GM10266 (cell line): ENCODE measurements around the gene MICAL3.

ENCODE experiments used
- DNase-seq: peaks from one replicate; pipeline ENCODE4 v3.0.0; 2012; ENCODE audit errors: extremely low spot score
- TF ChIP-seq, protein P1 (sequence below): IDR thresholded peaks from 2 replicates; pipeline ENCODE4 v1.5.1; 2012; ENCODE audit warnings: mild to moderate bottlenecking, low read depth; ENCODE audit not compliant: control insufficient read depth, insufficient read depth; ENCODE audit errors: missing control alignments

MICAL3 gene

DNA sequence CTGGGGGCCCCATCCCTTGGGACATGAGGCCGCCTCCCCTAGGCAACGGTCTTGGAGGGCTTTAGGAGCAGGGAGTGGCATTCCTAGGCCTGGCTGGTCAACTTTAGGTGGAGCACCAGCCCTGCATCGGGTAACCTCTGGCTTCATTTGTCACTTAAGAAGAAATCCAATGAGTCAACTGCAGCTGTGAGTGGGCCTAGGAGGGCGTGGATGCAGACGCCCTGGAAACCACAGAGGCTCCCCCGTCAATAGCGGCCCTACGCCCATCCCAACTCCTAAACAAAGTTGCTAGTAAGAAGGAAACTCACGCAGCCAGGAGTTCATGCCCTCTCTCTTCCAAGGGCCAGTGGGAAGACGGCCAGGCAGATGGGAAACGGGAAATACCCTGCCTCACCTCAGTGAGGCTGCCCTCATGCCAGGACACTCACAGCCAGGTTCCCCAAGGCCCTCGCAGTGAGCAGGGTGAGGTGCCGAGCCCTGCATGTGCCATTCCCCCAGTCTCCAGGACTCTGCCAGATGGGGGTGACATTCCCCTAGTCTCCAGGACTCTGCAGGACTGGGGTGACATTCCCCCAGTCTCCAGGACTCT lies 270.9 kb downstream of the MICAL3 start:
- DNase-seq, result no peak
- TF ChIP-seq, protein P1, sequence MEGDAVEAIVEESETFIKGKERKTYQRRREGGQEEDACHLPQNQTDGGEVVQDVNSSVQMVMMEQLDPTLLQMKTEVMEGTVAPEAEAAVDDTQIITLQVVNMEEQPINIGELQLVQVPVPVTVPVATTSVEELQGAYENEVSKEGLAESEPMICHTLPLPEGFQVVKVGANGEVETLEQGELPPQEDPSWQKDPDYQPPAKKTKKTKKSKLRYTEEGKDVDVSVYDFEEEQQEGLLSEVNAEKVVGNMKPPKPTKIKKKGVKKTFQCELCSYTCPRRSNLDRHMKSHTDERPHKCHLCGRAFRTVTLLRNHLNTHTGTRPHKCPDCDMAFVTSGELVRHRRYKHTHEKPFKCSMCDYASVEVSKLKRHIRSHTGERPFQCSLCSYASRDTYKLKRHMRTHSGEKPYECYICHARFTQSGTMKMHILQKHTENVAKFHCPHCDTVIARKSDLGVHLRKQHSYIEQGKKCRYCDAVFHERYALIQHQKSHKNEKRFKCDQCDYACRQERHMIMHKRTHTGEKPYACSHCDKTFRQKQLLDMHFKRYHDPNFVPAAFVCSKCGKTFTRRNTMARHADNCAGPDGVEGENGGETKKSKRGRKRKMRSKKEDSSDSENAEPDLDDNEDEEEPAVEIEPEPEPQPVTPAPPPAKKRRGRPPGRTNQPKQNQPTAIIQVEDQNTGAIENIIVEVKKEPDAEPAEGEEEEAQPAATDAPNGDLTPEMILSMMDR, result no peak

DNA sequence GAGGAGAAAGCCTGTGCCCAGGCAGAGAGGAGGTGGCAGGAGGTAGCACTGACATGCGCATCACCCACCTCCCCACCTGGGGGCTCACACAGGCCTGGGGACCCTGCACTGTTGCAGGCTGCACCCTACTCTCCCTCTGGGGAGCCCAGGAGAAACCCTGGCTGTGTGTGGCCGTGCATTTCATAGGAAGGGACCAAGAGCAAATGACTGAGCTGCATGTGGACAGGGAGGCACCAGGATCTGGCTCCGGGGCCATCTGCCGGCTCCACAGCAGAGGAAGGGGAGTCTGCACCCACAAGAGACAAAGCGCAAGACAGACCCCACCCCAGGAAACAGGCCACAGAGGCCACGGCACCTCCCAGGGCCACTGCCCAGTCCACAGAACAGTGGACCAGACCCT lies 272.8 kb downstream of the MICAL3 start:
- TF ChIP-seq, protein P1, result no peak
- DNase-seq, result no peak

DNA sequence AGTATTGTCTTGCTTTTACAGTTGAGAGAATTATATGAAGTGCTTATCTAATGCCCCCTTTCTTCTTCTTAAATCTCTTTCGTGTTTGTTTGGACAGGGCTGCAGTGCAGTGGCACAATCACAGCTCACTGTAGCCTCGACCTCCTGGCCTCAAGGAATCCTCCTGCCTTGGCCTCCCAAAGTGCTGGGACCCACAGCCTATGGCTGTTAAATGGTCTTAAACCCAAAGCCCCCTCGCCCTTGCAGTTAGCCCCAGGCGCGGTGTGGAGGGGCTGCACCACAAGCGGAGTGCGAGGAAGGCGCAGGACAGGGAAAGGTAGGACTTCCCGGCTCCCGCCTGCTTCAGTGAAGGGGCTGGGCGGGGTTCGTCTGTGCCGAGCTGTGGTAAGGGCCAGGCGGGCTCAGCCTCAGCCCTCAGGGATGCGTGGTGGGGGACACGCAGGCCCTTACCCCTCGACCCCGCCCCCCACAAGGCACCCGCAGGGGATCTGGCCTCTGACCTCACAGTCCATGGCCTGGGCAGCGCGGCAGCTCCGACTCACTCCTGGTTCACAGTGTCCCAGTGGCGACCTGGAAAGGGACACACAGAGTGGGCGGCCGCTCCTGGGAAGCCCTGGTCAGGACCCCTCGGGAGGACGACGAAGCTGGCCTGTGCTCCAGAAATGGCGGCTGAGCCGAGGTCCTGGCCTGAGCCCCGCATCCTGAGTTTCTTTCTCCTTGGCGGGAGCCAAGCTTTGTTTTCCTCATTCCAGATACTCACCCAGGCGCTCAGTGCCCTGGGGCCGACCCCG lies 274.6 kb downstream of the MICAL3 start:
- TF ChIP-seq, protein P1, result no peak
- DNase-seq, result no peak

DNA sequence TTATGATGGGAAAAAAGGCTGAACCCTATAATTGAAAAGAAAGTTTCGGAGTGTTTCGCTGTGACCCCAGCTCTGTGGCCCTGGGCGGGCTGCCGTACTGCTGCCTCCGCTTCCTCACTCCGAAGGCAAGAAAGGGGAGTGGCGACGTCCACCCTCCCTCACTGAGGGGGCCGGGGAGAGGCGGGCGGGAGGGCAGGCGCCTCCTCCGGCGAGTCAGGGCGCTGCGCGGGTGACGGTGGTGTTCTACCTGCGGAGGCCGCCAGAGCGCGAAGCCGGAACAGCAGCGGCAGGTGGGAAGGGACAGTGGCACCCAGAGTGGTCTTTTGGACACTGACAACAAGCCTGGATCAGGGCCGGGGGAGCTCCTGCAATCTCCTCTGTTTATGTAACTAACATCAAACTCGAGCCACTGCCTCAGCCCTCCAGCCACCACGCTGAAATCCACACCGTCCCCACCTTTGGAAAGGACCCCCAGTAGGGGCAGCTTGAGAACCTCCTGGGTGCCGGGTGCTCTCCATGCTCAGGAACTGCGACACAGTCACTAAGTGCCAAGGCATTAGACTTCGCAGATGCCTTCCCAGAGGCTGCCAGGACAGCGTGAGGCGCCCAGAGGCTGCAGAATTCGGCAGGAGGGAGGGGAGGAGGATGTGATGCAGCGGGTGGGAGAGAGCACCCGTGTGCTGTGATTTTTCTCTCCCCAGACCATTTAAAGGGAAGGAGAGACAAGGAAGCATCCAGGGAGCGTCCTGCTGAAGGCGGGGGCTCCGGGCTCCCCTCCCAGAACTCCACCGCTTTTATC lies 275.6 kb downstream of the MICAL3 start:
- no peak for DNase-seq
- TF ChIP-seq, protein P1, result no peak

DNA sequence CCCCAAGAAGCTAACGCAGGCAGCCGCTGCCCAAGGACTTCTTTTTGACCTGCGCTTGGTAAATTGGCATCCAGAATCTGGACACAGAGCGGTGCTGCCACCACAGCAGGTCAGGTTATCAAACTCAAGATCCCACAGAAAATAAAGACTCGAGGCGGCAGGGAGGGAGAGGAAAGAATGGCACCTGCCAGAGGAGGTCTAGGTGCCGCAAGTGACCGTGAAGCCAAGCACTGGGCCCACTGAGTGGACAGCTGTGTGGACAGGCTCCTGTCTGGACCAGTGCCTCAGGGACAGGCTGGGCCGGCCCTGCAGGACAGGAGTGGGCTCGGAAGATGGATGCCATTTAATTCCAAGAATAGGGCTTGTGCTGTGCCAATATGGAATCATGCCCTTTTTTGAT lies 277.4 kb downstream of the MICAL3 start:
- no peak for DNase-seq
- TF ChIP-seq, protein P1, result no peak

DNA sequence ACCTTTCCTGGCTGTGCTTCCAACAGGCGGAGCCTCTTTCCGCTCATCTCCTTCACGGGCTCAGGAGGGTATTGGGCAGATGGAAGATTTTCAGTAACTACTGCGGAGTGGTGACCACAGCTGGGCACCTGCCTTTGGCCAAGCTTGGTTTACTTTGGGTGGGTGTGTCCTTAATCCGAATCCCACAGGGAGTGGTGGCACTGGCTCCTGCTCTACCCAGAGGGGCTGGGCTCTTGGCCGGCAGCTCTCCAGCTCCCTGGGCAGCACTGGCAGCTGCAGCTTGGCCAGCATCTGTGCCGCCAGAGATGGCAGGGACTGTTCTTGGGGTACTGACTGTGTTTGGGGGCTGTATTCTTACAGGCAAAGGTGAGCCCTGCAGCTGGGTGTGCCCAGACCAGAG lies 279.9 kb downstream of the MICAL3 start:
- no peak for DNase-seq
- TF ChIP-seq, protein P1, result no peak

DNA sequence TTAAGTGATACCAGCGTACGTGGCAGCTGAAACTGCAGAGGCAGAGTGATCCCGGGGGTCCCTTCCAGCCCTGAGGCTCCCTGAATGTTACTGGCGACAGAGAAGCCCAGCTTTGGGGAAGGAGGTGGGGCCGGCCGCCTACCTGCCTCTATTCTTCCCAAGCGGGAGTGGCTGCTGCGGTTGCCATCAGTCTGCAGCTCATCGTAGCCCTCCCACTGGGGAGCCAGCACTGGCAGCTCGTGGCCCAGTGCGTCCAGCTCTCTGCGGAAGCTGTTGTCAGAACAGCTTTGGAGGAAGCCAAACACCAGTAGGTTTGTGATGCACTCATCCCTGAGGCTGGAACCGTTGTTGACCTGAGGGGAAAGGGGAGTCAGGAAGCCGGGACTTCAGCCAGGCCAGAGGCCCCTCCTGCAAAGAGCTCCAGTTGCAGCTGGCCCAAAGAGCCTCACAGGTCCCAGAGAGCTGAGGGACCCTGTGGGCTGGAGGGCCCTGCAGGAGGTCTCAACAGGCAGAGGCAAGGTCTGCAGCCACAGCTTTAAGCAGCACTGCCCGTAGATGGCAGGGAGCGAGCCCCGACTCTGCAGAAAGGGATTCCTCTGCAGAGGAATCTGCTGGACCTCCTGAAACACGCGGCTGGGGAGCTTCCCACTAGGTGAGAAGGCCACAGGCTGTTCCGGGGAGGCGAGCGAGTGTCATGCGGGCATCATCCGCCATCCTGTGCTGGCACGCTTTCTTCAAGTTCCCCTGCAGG lies 280.5 kb downstream of the MICAL3 start:
- DNase-seq, result no peak
- TF ChIP-seq, protein P1, result no peak
